NOMO-1 (cell line): Measurements from ENCODE around the gene TARS1.

ENCODE experiments used
- DNase-seq, 2 experiments: peaks; one replicate each; lab custom pipeline; 2025; ENCODE audit not compliant: unreplicated experiment in 2 of 2; lab: John Stamatoyannopoulos, UW

TARS1 gene

GRCh38 chr5:33440482-33441240, at the start of gene TARS1:
Gene TARS1 (plus strand): TSS chr5:33440965. CDS start chr5:33441087, 122 bp downstream.
- DNase-seq, result peak; percentile 100

GRCh38 chr5:33398501-33398900, 42.3 kb upstream of the TARS1 start:
- no peak for DNase-seq

- peak in 1 of 2 experiments; percentile 6 for DNase-seq
These were observed 40.1 kb upstream of the TARS1 start for GRCh38 chr5:33400675-33401074.

- no peak for DNase-seq
These were observed 39.0 kb upstream of the TARS1 start for GRCh38 chr5:33401482-33402390.

- DNase-seq, result no peak
These were observed 37.6 kb upstream of the TARS1 start for GRCh38 chr5:33403187-33403586.

GRCh38 chr5:33408816-33409215, 31.9 kb upstream of the TARS1 start:
- DNase-seq, result no peak

GRCh38 chr5:33409435-33410170, 31.2 kb upstream of the TARS1 start:
- DNase-seq, result no peak

- DNase-seq, result no peak
These were observed 30.5 kb upstream of the TARS1 start for GRCh38 chr5:33410221-33410620.

GRCh38 chr5:33411498-33411897, 29.3 kb upstream of the TARS1 start:
- DNase-seq, result no peak

- DNase-seq, result no peak
These were observed 24.9 kb upstream of the TARS1 start for GRCh38 chr5:33415811-33416354.

GRCh38 chr5:33417632-33418031, 23.1 kb upstream of the TARS1 start:
- no peak for DNase-seq

- DNase-seq, result no peak
These were observed 19.8 kb upstream of the TARS1 start for GRCh38 chr5:33420946-33421345.

- no peak for DNase-seq
These were observed 18.6 kb upstream of the TARS1 start for GRCh38 chr5:33422191-33422590.

GRCh38 chr5:33423018-33423630, 17.6 kb upstream of the TARS1 start:
- DNase-seq, result peak; percentile 15 to 66

- no peak for DNase-seq
These were observed 15.5 kb upstream of the TARS1 start for GRCh38 chr5:33425314-33425713.

GRCh38 chr5:33430983-33431382, 9.8 kb upstream of the TARS1 start:
- DNase-seq, result no peak

GRCh38 chr5:33432656-33433055, 8.1 kb upstream of the TARS1 start:
- no peak for DNase-seq

GRCh38 chr5:33433303-33434240, 7.2 kb upstream of the TARS1 start:
- DNase-seq, result no peak

GRCh38 chr5:33435893-33436490, 4.8 kb upstream of the TARS1 start:
- peak; percentile 47 to 87 for DNase-seq
